K562 (cell line): ENCODE measurements around the gene RHOU. TPM values are rescaled to one million over a fixed set of nuclear protein-coding genes. Genes with fewer than 3 reads are reported as not detected.

Experiments used
- ATAC-seq: fragments of 200-7000 bp; cut with Tn5 transposase; 3 replicates; pipeline ENCODE4 v1.9.1; 2020; ENCODE audit warnings: moderate library complexity
- BruUV-seq: library from RNA; stranded (reverse); fragments of 400-500 nt; replicated peaks from 2 replicates; lab custom pipeline; 2021; lab: Mats Ljungman, UMichigan
- CTCF ChIA-PET: fragments of 300-600 bp; formaldehyde crosslinking; extraction: SDS; loops from one replicate; lab custom pipeline; 2021; ENCODE audit warnings: low intra/inter-chr PET ratio; lab: Yijun Ruan, JAX
- POLR2A ChIA-PET: fragments of 300-600, 350-650 bp; sonication (Branson Sonifier 250); formaldehyde crosslinking; extraction: SDS; loops from one replicate; lab custom pipeline; 2021; ENCODE audit warnings: antibody characterized with exemption, inconsistent platforms; lab: Yijun Ruan, JAX
- DNase-seq, 4 experiments: peaks; one replicate each; pipeline versions ENCODE4 v3.0.0 to v3.0.0-alpha.2; 2011 to 2018; ENCODE audit warnings: low spot score in 3 of 4, mixed read lengths in 3 of 4; ENCODE audit errors: extremely low read depth in 1 of 4
- FAIRE-seq: peaks from 2 replicates; lab custom pipeline; 2011; peaks lifted over from hg19 to GRCh38; lab: Jason Lieb, UNC
- H2AFZ ChIP-seq: 2 replicates; pipeline ENCODE4 v1.6.0; 2011; ENCODE audit warnings: low read depth, low read length, control low read depth, inconsistent platforms
- H3K27ac ChIP-seq: fragments of 200-600 bp; 3 replicates; pipeline ENCODE4 v1.8.0; 2011; ENCODE audit warnings: low read depth, mild to moderate bottlenecking, control low read depth, inconsistent platforms, low read length, moderate library complexity, mixed read lengths; ENCODE audit errors: extremely low read depth
- H3K27me3 ChIP-seq, 2 experiments: fragments of 300-600 bp in 1 of 2; 2 replicates in 1 of 2; 3 replicates in 1 of 2; pipeline versions ENCODE4 v1.6.0 to v1.8.0; 2011; ENCODE audit warnings: inconsistent platforms in 2 of 2, low read length in 2 of 2, mild to moderate bottlenecking in 1 of 2, mixed read lengths in 1 of 2, moderate library complexity in 1 of 2; ENCODE audit not compliant: control insufficient read depth in 2 of 2, insufficient read depth in 2 of 2
- H3K36me3 ChIP-seq: fragments of 300-600 bp; 3 replicates; pipeline ENCODE4 v1.8.0; 2011; ENCODE audit warnings: mild to moderate bottlenecking, low read length, inconsistent platforms; ENCODE audit not compliant: control insufficient read depth, insufficient read depth
- H3K4me1 ChIP-seq, 2 experiments: fragments of 200-600 bp in 1 of 2; replicated peaks in 1 of 2; 2 replicates in 1 of 2; 3 replicates in 1 of 2; pipeline versions ENCODE4 v1.5.1 to v1.8.0; 2011; ENCODE audit warnings: inconsistent platforms in 2 of 2, low read length in 2 of 2, mild to moderate bottlenecking in 1 of 2, mixed read lengths in 1 of 2, moderate library complexity in 1 of 2; ENCODE audit not compliant: control insufficient read depth in 2 of 2, insufficient read depth in 2 of 2
- H3K4me2 ChIP-seq: 2 replicates; pipeline ENCODE4 v1.6.1; 2011; ENCODE audit warnings: low read length, control low read depth, inconsistent platforms, mixed read lengths; ENCODE audit not compliant: insufficient read depth
- H3K4me3 ChIP-seq: fragments of 200-600 bp; sonication (generic), shearing (Covaris generic); 2 replicates; pipeline ENCODE4 v1.5.1; 2016; ENCODE audit warnings: control low read depth, inconsistent platforms
- H3K79me2 ChIP-seq: fragments of 200-600 bp; 3 replicates; pipeline ENCODE4 v1.8.0; 2011; ENCODE audit warnings: low read length, inconsistent platforms; ENCODE audit not compliant: control insufficient read depth, insufficient read depth
- H3K9ac ChIP-seq, 2 experiments: 2 replicates each; pipeline versions ENCODE4 v1.6.0 to v1.6.1; 2011; ENCODE audit warnings: low read depth in 2 of 2, low read length in 2 of 2, control low read depth in 1 of 2, inconsistent platforms in 1 of 2, mild to moderate bottlenecking in 1 of 2, mixed read lengths in 1 of 2; ENCODE audit not compliant: insufficient read depth in 1 of 2
- H3K9me1 ChIP-seq: one replicate; pipeline ENCODE4 v1.6.0; 2011; ENCODE audit warnings: inconsistent platforms, mild to moderate bottlenecking, low read length, moderate library complexity; ENCODE audit not compliant: control insufficient read depth, insufficient read depth
- H3K9me3 ChIP-seq: replicated peaks from 2 replicates; pipeline ENCODE4 v1.5.1; 2011; ENCODE audit warnings: low read depth, low read length, inconsistent platforms; ENCODE audit not compliant: control insufficient read depth, insufficient read depth
- H4K20me1 ChIP-seq: replicated peaks from 2 replicates; pipeline ENCODE4 v1.6.1; 2011; ENCODE audit warnings: low read length, inconsistent platforms, mixed read lengths; ENCODE audit not compliant: control insufficient read depth, insufficient read depth
- ESRRA ChIP-seq: fragments of 450-650 bp; IDR thresholded peaks from 2 replicates; pipeline ENCODE4 v1.6.1; 2014; ENCODE audit warnings: low read depth, mild to moderate bottlenecking, moderate library complexity, borderline replicate concordance
- L3MBTL2 ChIP-seq: fragments of 450-650 bp; IDR thresholded peaks from 2 replicates; pipeline ENCODE4 v1.6.1; 2016; ENCODE audit warnings: mild to moderate bottlenecking, moderate library complexity
- MTA3 ChIP-seq: fragments of 450-650 bp; formaldehyde crosslinking; IDR thresholded peaks from 2 replicates; pipeline ENCODE4 v1.6.1; 2017; ENCODE audit warnings: mild to moderate bottlenecking, borderline replicate concordance
- MYBL2 ChIP-seq, 2 experiments: fragments of 450-650 bp in 1 of 2; sonication (generic) in 1 of 2; formaldehyde crosslinking in 1 of 2; IDR thresholded peaks; 2 replicates each; pipeline versions ENCODE4 v1.6.1 to v1.8.1; 2017 to 2022; ENCODE audit warnings: borderline replicate concordance in 1 of 2, inconsistent platforms in 1 of 2, low read depth in 1 of 2, mild to moderate bottlenecking in 1 of 2, missing genetic modification reagents in 1 of 2, moderate library complexity in 1 of 2
- POLR2H ChIP-seq: IDR thresholded peaks from 2 replicates; pipeline ENCODE4 v1.6.1; 2016; ENCODE audit warnings: missing genetic modification characterization, low read depth, mild to moderate bottlenecking, control low read depth, missing compliant biosample characterization, moderate library complexity
- TCFL5 ChIP-seq: fragments of 250-450 bp; sonication (Bioruptor Pico); conservative IDR thresholded peaks from 2 replicates; pipeline ENCODE4 v1.6.1; 2021; ENCODE audit warnings: mild to moderate bottlenecking, moderate library complexity, matching md5 sums
- ZBTB1 ChIP-seq: sonication (generic); formaldehyde crosslinking; IDR thresholded peaks from 2 replicates; pipeline ENCODE4 v1.8.1; 2023; ENCODE audit warnings: missing genetic modification reagents, low read depth, mild to moderate bottlenecking, borderline replicate concordance
- ZNF589 ChIP-seq: fragments of 200-800 bp; sonication (Bioruptor generic); IDR thresholded peaks from 2 replicates; pipeline ENCODE4 v1.6.1; 2016; ENCODE audit warnings: low read depth, missing genetic modification characterization, missing compliant biosample characterization
- WGBS: fragments of 100-300 bp; shearing (Covaris generic); methylation state at CpG from one replicate; pipeline ENCODE4 v1.1.6; 2016; ENCODE audit warnings: low coverage, mixed read lengths; ENCODE audit not compliant: insufficient coverage; ENCODE audit errors: missing lambda C conversion rate; 5-methylcytosine and 5-hydroxymethylcytosine counted together
- in situ Hi-C: fragments of 300-500 bp; cut with MboI; formaldehyde crosslinking; loops from 4 replicates; pipeline ENCODE4 v1.15.0; 2018; ENCODE audit warnings: inconsistent platforms, mixed read lengths
- intact Hi-C: fragments of 100-400 bp; cut with micrococcal nuclease; formaldehyde crosslinking; loops from 2 replicates; pipeline ENCODE4 v1.14.2; 2022
- polyA plus RNA-seq, 8 experiments: library from polyadenylated mRNA; depleted of rRNA in 4 of 8; stranded (reverse) in 5 of 8; unstranded in 3 of 8; fragments of >200 nt; fragmentation: Nextera tagmentation in 2 of 8; fragmentation: Illumina TruSeq in 1 of 8; extraction: Ambion mirVana in 2 of 8; extraction: Trizol in 1 of 8; gene quantifications; 2 replicates each; pipeline versions ENCODE4 v1.2.1 to v1.2.3, GENCODE V29; 2011 to 2014; ENCODE audit warnings: inconsistent platforms in 1 of 8, missing spikeins in 1 of 8
- total RNA-seq, 7 experiments: library from RNA; depleted of rRNA in 6 of 7; stranded (reverse); fragments of >200 nt in 6 of 7; fragmentation: Illumina TruSeq in 2 of 7; extraction: Trizol in 2 of 7; gene quantifications; 2 replicates each; pipeline versions ENCODE4 v1.2.1 to v1.2.3, GENCODE V29; 2011 to 2021; ENCODE audit warnings: low replicate concordance in 1 of 7
- TF ChIP-seq, protein P1 (sequence below): fragments of 450-650 bp; formaldehyde crosslinking; IDR thresholded peaks from 2 replicates; pipeline ENCODE4 v1.4.0; 2020; ENCODE audit warnings: mild to moderate bottlenecking, moderate library complexity
- TF ChIP-seq, protein P2 (sequence below), 2 experiments: fragments of 150-350 bp in 1 of 2; IDR thresholded peaks; 2 replicates each; pipeline ENCODE4 v1.6.1; 2012 to 2016; ENCODE audit warnings: low read depth in 2 of 2, low read length in 2 of 2, mild to moderate bottlenecking in 1 of 2, moderate library complexity in 1 of 2
- TF ChIP-seq, protein P3 (sequence below): IDR thresholded peaks from 2 replicates; pipeline ENCODE4 v1.6.1; 2016; ENCODE audit warnings: missing genetic modification characterization, missing compliant biosample characterization

The RHOU gene
- total and polyA plus RNA-seq, 9 of the 15 experiments (the other 6 are each of a cell fraction or from before 2014, with no cell fraction given) = 0.07 TPM; not detected in 8

DNA sequence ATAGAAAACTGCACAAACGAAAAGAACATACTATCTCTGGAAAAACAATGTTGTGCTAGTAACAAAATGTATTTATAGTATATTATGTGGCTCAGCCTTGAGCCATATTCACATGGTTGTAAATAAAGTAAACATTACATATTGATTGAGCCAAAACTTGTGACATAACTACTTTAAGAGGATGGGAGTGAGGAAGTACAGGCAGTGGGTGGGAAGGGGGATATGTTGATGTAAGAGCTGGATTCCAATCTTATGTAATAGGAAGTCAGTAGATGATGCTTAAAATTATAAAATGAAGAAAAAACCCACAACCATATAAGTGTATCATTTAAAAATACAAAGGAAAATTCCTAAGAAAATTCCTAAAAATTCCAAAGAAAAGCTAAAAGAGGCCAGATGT is 42.7 kb downstream of the RHOU start:
- Histone ChIP-seq H2AFZ (no peak overlapping the region), H3K27me3 (peaks cover 6 to 25% of the 10 kb centered on the region in 2 experiments; a peak in 3 of 5 replicates), H3K4me1 (peaks cover 0 to 4% of the 10 kb centered on the region in 2 experiments; a peak in 1 of 5 replicates), H3K4me2 (no peak overlapping the region), H3K36me3 (no peaks in the 10 kb centered on the region), H3K4me3 (no peak overlapping the region), H4K20me1 (no peaks in the 10 kb centered on the region), H3K79me2 (no peaks in the 10 kb centered on the region), H3K9me1 (no peaks in the 10 kb centered on the region), H3K9me3 (no peaks in the 10 kb centered on the region), H3K9ac (no peak overlapping the region), H3K27ac (no peak overlapping the region)
- POLR2A ChIA-PET = interaction anchor here (1.0 kb wide), 1 partner anchor 10 kb away, joined by 3 read pairs; no protein-coding TSS in a partner anchor
- FAIRE-seq (no peak), DNase-seq (no peak), ATAC-seq (no peak)
- CTCF ChIA-PET = no interaction called here
- intact Hi-C loops = no loop called here
- in situ Hi-C loops = no loop called here
- WGBS = 0% methylated on average over 1 of the region's 1 CpG
- BruUV-seq = no TSS peak
- TF ChIP-seq POLR2H (tag) (no peak), TCFL5 (no peak), ZBTB1 (no peak), L3MBTL2 (no peak), MTA3 (no peak), ESRRA (no peak), MYBL2 (IDR thresholded peaks at IDR 0.05; ENCODE audit: low read depth) (no peak), MYBL2 (CRISPR knock-in tag; IDR thresholded peaks at IDR 0.05; ENCODE audit: borderline replicate concordance) (no peak), ZNF589 (CRISPR knock-in tag) (no peak)
- TF ChIP-seq, protein P1, sequence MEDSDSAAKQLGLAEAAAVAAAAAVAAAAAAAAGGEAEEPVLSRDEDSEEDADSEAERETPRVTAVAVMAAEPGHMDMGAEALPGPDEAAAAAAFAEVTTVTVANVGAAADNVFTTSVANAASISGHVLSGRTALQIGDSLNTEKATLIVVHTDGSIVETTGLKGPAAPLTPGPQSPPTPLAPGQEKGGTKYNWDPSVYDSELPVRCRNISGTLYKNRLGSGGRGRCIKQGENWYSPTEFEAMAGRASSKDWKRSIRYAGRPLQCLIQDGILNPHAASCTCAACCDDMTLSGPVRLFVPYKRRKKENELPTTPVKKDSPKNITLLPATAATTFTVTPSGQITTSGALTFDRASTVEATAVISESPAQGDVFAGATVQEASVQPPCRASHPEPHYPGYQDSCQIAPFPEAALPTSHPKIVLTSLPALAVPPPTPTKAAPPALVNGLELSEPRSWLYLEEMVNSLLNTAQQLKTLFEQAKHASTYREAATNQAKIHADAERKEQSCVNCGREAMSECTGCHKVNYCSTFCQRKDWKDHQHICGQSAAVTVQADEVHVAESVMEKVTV (CRISPR knock-in tag) = no peak
- TF ChIP-seq, protein P2, sequence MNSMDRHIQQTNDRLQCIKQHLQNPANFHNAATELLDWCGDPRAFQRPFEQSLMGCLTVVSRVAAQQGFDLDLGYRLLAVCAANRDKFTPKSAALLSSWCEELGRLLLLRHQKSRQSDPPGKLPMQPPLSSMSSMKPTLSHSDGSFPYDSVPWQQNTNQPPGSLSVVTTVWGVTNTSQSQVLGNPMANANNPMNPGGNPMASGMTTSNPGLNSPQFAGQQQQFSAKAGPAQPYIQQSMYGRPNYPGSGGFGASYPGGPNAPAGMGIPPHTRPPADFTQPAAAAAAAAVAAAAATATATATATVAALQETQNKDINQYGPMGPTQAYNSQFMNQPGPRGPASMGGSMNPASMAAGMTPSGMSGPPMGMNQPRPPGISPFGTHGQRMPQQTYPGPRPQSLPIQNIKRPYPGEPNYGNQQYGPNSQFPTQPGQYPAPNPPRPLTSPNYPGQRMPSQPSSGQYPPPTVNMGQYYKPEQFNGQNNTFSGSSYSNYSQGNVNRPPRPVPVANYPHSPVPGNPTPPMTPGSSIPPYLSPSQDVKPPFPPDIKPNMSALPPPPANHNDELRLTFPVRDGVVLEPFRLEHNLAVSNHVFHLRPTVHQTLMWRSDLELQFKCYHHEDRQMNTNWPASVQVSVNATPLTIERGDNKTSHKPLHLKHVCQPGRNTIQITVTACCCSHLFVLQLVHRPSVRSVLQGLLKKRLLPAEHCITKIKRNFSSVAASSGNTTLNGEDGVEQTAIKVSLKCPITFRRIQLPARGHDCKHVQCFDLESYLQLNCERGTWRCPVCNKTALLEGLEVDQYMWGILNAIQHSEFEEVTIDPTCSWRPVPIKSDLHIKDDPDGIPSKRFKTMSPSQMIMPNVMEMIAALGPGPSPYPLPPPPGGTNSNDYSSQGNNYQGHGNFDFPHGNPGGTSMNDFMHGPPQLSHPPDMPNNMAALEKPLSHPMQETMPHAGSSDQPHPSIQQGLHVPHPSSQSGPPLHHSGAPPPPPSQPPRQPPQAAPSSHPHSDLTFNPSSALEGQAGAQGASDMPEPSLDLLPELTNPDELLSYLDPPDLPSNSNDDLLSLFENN (IDR thresholded peaks at IDR 0.05; ENCODE audit: low read depth in 2 of 2, low read length in 2 of 2) = no peak
- TF ChIP-seq, protein P3, sequence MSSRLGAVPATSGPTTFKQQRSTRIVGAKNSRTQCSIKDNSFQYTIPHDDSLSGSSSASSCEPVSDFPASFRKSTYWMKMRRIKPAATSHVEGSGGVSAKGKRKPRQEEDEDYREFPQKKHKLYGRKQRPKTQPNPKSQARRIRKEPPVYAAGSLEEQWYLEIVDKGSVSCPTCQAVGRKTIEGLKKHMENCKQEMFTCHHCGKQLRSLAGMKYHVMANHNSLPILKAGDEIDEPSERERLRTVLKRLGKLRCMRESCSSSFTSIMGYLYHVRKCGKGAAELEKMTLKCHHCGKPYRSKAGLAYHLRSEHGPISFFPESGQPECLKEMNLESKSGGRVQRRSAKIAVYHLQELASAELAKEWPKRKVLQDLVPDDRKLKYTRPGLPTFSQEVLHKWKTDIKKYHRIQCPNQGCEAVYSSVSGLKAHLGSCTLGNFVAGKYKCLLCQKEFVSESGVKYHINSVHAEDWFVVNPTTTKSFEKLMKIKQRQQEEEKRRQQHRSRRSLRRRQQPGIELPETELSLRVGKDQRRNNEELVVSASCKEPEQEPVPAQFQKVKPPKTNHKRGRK (tag) = no peak
